ENCODE data around the gene NSFL1C. TPM values are rescaled to one million over a fixed set of nuclear protein-coding genes. Genes with fewer than 3 reads are reported as not detected.

NSFL1C gene
- polyA plus RNA-seq, 1 of the 3 experiments (the other 2 are of a cell fraction) = 45.9 TPM

GRCh38 chr20:1508574-1508973, 41.9 kb upstream of the NSFL1C start:
- Histone ChIP-seq H3K4me2 (no peak overlapping the region), H3K9me3 (no peaks in the 10 kb centered on the region), H3F3A (replicated peaks; ENCODE audit: insufficient read depth) (no peaks in the 10 kb centered on the region), H2AFZ (ENCODE audit: low read depth) (no peak overlapping the region; the same call in 1 of the 2 replicates), H4K20me1 (ENCODE audit: insufficient read depth) (no peaks in the 10 kb centered on the region), H3K27me3 (ENCODE audit: insufficient read depth) (peaks cover 10% of the 10 kb centered on the region; the same call in 1 of the 2 replicates), H3K9ac (no peak overlapping the region), H3K4me3 (ENCODE audit: low read depth in 2 of 2, low read length in 1 of 2) (no peak overlapping the region), H3K4me1 (ENCODE audit: control insufficient read depth in 1 of 2, insufficient read depth in 2 of 2, low read depth in 1 of 2, low read length in 1 of 2) (no peaks in the 10 kb centered on the region), H3K9me2 (no peaks in the 10 kb centered on the region), H3K36me3 (replicated peaks in 1 of 2; ENCODE audit: control insufficient read depth in 1 of 2, insufficient read depth in 2 of 2, low read length in 1 of 2) (no peaks in the 10 kb centered on the region), H3K79me2 (ENCODE audit: insufficient read depth) (no peaks in the 10 kb centered on the region), H3K27ac (ENCODE audit: low read depth in 2 of 2, low read length in 1 of 2) (no peak overlapping the region)
- DNase-seq = no peak
- TF ChIP-seq POLR2AphosphoS5 (IDR thresholded peaks at IDR 0.05; ENCODE audit: low read depth, low read length) (no peak), GABPA (IDR thresholded peaks at IDR 0.05; ENCODE audit: low read depth) (no peak), RCOR1 (IDR thresholded peaks at IDR 0.05; ENCODE audit: low read length) (no peak), IRF3 (IDR thresholded peaks at IDR 0.05; ENCODE audit: low read depth, low read length) (no peak), NRF1 (IDR thresholded peaks at IDR 0.05; ENCODE audit: low read depth, low read length) (no peak), NFIC (IDR thresholded peaks at IDR 0.05; ENCODE audit: borderline replicate concordance) (no peak), USF2 (IDR thresholded peaks at IDR 0.05; ENCODE audit: borderline replicate concordance, low read depth, low read length) (no peak), FOSL2 (IDR thresholded peaks at IDR 0.05; ENCODE audit: borderline replicate concordance, low read depth) (no peak), MEF2A (IDR thresholded peaks at IDR 0.05; ENCODE audit: borderline replicate concordance, low read depth) (no peak), USF1 (IDR thresholded peaks at IDR 0.05; ENCODE audit: borderline replicate concordance, low read depth) (no peak), TAF1 (IDR thresholded peaks at IDR 0.05; ENCODE audit: borderline replicate concordance, low read depth, low read length) (no peak), TEAD4 (IDR thresholded peaks at IDR 0.05; ENCODE audit: borderline replicate concordance, insufficient read depth) (no peak), FOXJ3 (CRISPR knock-in tag; IDR thresholded peaks at IDR 0.05) (no peak), ELF1 (IDR thresholded peaks at IDR 0.05) (no peak), RAD21 (IDR thresholded peaks at IDR 0.05; ENCODE audit: low read length) (no peak), JUND (IDR thresholded peaks at IDR 0.05) (no peak)
- ChIA-PET CTCF (interaction anchor here (0.7 to 2.7 kb wide), 11 partner anchors 9 to 294 kb away, joined by 3 to 15 read pairs (median 6); partner anchors contain the start of gene NSFL1C), POLR2A (no interaction called here)

GRCh38 chr20:1507276-1507675, 40.6 kb upstream of the NSFL1C start:
- CTCF ChIA-PET = interaction anchor here (1.6 to 2.7 kb wide), 2 partner anchors 15 to 270 kb away, joined by 4 to 12 read pairs; no protein-coding TSS in a partner anchor
- 53% methylated on average over 3 of the region's 3 CpGs for WGBS (ENCODE audit: low lambda C conversion rate)
- no peaks in the 10 kb centered on the region for H3K4me1 ChIP-seq (ENCODE audit: control insufficient read depth in 1 of 2, insufficient read depth in 2 of 2, low read depth in 1 of 2, low read length in 1 of 2)

More at GRCh38 chr20:1507276-1507675, 40.6 kb upstream of the NSFL1C start:
- Histone ChIP-seq H3K36me3 (replicated peaks in 1 of 2; ENCODE audit: control insufficient read depth in 1 of 2, insufficient read depth in 2 of 2, low read length in 1 of 2) (no peaks in the 10 kb centered on the region), H3K9me2 (no peaks in the 10 kb centered on the region), H3K79me2 (ENCODE audit: insufficient read depth) (no peaks in the 10 kb centered on the region), H4K20me1 (ENCODE audit: insufficient read depth) (no peaks in the 10 kb centered on the region), H3K4me3 (ENCODE audit: low read depth in 2 of 2, low read length in 1 of 2) (no peak overlapping the region), H3F3A (replicated peaks; ENCODE audit: insufficient read depth) (no peaks in the 10 kb centered on the region), H3K27ac (ENCODE audit: low read depth in 2 of 2, low read length in 1 of 2) (no peak overlapping the region), H3K27me3 (ENCODE audit: insufficient read depth) (peaks cover 10% of the 10 kb centered on the region; the same call in 1 of the 2 replicates), H3K9ac (no peak overlapping the region), H2AFZ (ENCODE audit: low read depth) (no peak overlapping the region), H3K9me3 (no peaks in the 10 kb centered on the region), H3K4me2 (no peak overlapping the region)
- DNase-seq = no peak
- TF ChIP-seq CHD2 (IDR thresholded peaks at IDR 0.05; ENCODE audit: low read length, partially characterized antibody) (no peak), POLR2AphosphoS5 (IDR thresholded peaks at IDR 0.05; ENCODE audit: low read depth, low read length) (no peak), RCOR1 (IDR thresholded peaks at IDR 0.05; ENCODE audit: low read length) (no peak), EP300 (IDR thresholded peaks at IDR 0.05; ENCODE audit: borderline replicate concordance in 1 of 2, low read depth in 1 of 2, low read length in 1 of 2) (no peak), NFIC (IDR thresholded peaks at IDR 0.05; ENCODE audit: borderline replicate concordance) (no peak), FOSL2 (IDR thresholded peaks at IDR 0.05; ENCODE audit: borderline replicate concordance, low read depth) (no peak), RAD21 (IDR thresholded peaks at IDR 0.05; ENCODE audit: low read length) (no peak), TEAD4 (IDR thresholded peaks at IDR 0.05; ENCODE audit: borderline replicate concordance, insufficient read depth) (no peak)
- POLR2A ChIA-PET = no interaction called here
